Coronary artery (tissue), 2 donors: ENCODE measurements around the gene JMJD7.

ENCODE experiments used
- DNase-seq: peaks from one replicate; pipeline ENCODE4 v3.0.0-alpha.2; 2017; ENCODE audit warnings: low spot score
- H3K27ac ChIP-seq, 2 donors: fragments of 200-600 bp; sonication (generic); one replicate each; pipeline ENCODE4 v1.5.1; 2016 to 2019
- H3K4me3 ChIP-seq: fragments of 200-600 bp; sonication (generic); 2 replicates; pipeline ENCODE4 v1.5.1; 2016; ENCODE audit warnings: mild to moderate bottlenecking, moderate library complexity
- TF ChIP-seq, protein P1 (sequence below): fragments of 200-600 bp; sonication (generic); IDR thresholded peaks from one replicate; pipeline ENCODE4 v1.5.1; 2019; ENCODE audit warnings: antibody characterized with exemption

The JMJD7 gene

DNA sequence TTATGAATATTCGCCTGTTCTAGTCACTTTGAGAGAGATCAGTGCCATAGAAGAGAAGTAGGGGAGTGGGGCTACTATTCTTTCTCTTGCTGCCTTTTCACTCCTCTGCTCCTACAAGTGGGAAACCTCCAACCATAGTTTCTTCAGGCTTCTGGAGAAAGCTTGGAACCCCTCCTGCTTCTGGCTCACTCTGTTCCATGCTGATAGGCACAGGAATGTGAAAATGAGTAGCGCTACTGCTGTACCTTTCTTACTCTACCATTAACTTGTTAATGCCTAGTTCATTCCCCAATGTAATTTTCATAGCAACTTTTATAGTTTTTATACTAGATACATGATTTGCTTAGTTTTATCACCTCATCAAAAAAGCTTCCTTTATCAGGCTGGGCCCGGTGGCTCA, 26.7 kb upstream of the JMJD7 start:
- no peak overlapping the region for H3K27ac ChIP-seq
- no peak overlapping the region for H3K4me3 ChIP-seq
- DNase-seq = no peak
- TF ChIP-seq, protein P1, sequence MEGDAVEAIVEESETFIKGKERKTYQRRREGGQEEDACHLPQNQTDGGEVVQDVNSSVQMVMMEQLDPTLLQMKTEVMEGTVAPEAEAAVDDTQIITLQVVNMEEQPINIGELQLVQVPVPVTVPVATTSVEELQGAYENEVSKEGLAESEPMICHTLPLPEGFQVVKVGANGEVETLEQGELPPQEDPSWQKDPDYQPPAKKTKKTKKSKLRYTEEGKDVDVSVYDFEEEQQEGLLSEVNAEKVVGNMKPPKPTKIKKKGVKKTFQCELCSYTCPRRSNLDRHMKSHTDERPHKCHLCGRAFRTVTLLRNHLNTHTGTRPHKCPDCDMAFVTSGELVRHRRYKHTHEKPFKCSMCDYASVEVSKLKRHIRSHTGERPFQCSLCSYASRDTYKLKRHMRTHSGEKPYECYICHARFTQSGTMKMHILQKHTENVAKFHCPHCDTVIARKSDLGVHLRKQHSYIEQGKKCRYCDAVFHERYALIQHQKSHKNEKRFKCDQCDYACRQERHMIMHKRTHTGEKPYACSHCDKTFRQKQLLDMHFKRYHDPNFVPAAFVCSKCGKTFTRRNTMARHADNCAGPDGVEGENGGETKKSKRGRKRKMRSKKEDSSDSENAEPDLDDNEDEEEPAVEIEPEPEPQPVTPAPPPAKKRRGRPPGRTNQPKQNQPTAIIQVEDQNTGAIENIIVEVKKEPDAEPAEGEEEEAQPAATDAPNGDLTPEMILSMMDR = no peak

DNA sequence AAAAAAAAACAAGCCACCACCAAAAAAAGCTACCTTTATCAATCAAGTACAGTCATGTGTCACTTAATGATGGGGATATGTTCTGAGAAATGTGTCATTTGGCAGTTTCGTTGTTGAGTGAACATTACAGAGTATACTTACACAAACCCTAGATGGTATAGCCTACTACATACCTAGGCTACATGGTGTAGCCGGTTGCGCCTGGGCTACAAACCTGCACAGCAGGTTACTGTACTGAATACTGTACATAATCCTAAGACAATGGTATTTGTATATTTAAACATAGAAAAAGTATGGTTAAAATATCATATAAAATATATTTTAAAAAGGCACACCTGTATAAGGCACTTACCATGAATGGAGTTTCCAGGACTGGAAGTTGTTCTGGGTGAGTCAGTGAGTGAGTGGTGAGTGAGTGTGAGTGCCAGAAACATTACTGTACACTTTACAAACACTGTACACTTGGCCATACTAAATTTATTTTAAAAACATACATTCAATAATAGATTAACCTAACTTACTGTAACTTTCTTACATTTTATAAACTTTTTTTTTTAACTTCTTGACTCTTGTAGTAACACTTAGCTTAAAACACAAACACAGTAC, 25.9 kb upstream of the JMJD7 start:
- TF ChIP-seq, protein P1 = no peak
- no peak for DNase-seq
- H3K27ac ChIP-seq = no peak overlapping the region
- no peak overlapping the region for H3K4me3 ChIP-seq

GRCh38 chr15:41804361-41804760, 23.5 kb upstream of the JMJD7 start:
- Histone ChIP-seq H3K27ac (peak overlapping the region in 1 of 2 donors; percentile 45), H3K4me3 (no peak overlapping the region)
- no peak for DNase-seq
- TF ChIP-seq, protein P1 = no peak

- no peak overlapping the region for H3K4me3 ChIP-seq
- no peak for DNase-seq
Measured at GRCh38 chr15:41804916-41805666, 22.8 kb upstream of the JMJD7 start.

DNA sequence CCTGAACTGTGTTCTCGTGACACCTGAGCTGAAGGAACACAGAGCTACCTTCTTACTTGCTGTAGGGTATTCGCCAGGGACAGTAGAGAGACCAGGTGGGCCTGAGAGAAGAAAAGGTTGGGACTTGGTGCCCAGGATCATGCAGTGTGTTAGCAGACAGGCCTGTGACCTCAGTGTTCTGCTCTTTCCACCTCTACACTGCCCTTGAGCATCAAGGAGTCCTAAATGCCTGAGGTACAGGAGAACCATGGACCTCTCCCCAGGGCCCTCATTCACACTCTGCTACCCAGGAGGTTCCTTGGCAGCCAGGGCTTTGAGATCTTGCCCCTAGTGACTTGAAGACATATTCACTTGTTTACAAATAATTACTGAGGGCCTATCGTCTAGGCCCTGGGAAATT, 22.2 kb upstream of the JMJD7 start:
- DNase-seq = no peak
- TF ChIP-seq, protein P1 = no peak
- H3K4me3 ChIP-seq = no peak overlapping the region
- peak overlapping the region in 1 of 2 donors; percentile 56 for H3K27ac ChIP-seq

More at GRCh38 chr15:41804916-41805666, 22.8 kb upstream of the JMJD7 start:
- H3K27ac ChIP-seq = peak overlapping the region in 1 of 2 donors; percentile 56
- TF ChIP-seq, protein P1 = no peak

DNA sequence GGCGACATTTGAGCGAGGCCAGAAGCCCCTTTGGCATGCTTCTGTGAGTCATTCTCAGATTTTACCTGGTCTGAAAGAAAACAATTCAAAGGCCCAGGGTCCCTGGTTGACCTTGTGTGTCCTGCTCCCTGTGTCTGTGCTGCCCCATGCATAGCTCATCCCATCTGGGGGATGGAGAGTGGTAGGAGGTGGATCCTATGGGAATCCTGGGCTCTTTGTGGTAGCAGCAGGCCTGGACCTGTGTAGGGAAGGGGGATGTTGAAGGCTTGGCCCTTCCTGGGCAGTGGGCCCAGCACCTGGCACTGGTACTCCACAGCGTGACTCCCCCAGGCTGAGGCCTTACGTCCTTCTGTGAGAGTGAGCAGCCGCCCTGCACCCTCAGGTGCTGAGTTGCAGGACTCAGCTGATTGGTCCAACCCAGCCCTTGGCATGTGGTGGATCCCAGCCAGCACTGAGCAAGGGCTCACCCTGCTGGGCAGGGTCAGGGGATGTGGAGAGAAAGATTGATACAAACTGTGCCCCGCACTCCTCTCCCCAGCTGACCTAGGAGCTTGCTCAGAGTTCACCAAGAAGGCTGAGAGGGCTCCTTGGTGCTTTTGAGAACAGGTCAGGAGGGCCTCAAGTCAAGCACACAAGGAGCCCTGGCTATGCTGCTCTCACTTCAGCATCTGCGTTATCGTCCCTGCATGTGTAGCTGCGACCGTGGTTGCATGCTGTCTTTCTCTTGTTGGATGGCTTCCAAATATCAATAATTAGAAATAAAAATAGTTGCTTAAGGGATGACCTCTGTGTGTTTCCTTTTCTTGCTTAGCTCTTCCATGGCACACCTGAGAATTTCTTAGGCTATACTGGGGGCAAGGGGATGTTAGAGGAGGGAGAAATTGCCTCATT, 21.4 kb upstream of the JMJD7 start:
- Histone ChIP-seq H3K4me3 (no peak overlapping the region), H3K27ac (no peak overlapping the region)
- DNase-seq = no peak
- TF ChIP-seq, protein P1 = no peak
